Activated T-cell treated with anti-CD3 and anti-CD28 coated beads for 24 hours (primary cell): ENCODE measurements around the gene RAD51B.
A peak's percentile ranks its signal among the peaks of the same experiment; 100 is the strongest.
"Not testable (repeated sequence)": the region's sequence is repeated elsewhere in the genome, so short reads cannot be mapped to it uniquely, and the experiment has no call there.

Experiments used
- DNase-seq: peaks from one replicate; pipeline ENCODE4 v3.0.0-alpha.2; 2020; ENCODE audit warnings: low read depth

RAD51B gene

DNA sequence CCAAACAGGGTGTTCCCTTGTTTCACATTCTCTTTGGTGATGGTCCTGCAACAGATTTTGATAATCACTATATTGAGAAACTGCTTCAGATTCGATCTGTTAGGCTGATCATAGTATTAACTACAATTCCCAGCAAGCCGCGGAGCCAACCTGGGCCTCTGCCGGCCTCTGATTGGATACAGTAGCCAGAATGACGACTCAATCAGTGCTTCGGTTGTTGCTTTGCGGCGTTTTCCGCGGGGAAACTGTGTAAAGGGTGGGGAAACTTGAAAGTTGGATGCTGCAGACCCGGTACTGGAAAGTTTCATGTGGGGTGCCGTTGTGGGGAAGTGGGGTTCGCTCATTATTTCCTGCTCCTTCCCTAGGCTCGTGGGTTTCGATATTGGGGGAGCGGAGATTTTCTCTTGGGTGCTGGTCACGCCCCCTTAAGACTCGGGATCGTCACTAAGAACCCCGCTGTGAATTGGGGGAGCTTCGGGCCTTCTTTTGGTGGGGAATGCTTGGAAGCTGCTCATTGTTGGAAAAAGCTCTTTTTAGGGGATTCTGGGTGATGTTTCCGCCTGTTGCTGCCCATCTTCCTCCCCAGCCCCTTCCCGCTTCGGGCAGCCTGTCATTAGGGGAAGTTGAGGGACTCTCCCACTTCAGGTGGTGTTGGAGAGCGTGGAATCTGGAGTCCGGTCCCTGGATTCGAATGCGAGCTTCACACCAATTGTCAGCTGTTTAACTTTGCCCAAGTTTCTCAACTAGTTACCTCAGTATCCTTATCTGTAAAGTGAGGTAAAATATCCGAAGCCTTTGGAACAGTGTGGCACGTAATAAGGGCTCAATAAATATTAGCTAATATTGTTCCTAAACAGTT lies at the start of gene RAD51B:
Gene RAD51B (plus strand): TSS at position 217 of the 859 bp plus-strand sequence.
- DNase-seq = peak; percentile 82

DNA sequence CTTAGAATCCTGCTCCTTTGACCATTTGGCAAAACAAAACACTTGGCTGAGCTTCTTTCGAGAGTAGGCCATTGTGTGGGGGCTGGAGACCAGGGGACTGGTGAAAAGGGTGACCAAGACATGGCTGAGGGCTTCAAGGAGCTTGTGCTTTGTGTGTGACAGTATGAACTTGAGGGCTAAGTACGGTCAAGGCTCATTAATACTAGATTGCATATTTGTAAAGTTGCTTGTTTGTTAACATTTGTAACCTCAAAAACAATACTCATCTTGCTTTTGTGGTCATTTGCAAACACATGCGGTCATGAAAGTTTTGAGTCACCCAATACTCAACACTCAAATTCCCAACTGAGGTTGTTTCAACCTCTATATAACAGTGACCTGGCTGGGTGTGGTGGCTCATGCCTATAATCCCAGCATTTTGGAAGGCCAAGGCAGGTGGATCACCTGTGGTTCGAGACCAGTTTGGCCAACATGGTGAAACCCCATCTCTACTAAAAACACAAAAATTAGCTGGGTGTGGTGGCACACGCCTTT lies 45.7 kb upstream of the RAD51B start:
- no peak for DNase-seq

DNA sequence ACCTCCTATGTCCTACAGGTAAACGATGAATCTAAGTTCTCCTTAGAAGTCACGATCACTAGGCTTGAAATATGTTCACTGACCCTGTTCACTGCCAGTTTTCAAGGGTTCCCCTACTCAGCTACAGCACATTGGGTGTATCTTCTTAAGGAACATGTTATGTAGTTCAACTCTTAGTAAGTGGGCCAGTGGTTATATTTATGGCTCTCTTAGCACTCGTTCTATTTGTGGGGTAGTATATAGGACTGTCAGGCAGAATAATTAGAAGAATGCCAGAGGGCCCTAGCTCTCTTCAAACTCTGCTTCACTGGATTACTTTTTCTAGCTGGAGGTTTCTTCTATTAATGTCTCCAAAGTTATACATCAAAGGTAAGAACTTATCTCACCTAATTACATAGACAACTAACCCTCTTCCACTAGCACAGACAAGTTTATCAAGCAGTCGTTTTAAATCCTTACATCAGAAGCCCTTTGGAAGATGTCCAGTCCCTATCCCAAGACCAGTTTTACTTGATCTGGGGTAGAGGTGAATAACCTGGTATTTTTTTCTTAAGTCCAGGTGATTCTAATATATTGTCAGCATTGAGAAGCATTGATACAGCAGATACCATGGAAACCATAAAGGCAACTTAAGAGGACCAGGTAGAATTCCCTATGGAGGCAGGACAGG lies 42.8 kb upstream of the RAD51B start:
- DNase-seq = no peak

- DNase-seq = no peak
Measured at GRCh38 chr14:67778792-67779191, 40.8 kb upstream of the RAD51B start.

GRCh38 chr14:67782090-67782489 lies 37.5 kb upstream of the RAD51B start:
- no peak for DNase-seq

GRCh38 chr14:67784244-67784823 lies 35.2 kb upstream of the RAD51B start:
- DNase-seq = no peak

GRCh38 chr14:67785270-67786109 lies 34.1 kb upstream of the RAD51B start:
- no peak for DNase-seq

- DNase-seq = no peak
Measured at GRCh38 chr14:67787673-67788072, 31.9 kb upstream of the RAD51B start.

GRCh38 chr14:67798731-67799130 lies 20.8 kb upstream of the RAD51B start:
- no peak for DNase-seq

DNA sequence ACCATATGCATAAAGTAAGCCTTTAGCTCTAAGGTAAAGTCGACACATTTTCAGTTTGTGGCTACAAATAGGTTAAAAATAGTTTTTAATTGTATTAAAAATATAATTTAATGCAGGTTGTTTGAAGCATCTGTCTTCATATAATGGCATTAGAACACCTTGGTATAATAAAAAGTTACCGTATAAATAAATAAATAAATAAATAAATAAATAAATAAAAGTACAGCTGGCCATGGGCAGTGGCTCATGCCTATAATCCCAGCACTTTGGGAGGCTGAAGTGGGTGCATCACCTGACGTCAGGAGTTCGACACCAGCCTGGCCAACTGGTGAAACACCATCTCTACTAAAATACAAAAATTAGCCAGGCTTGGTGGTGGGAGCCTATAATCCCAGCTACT lies 18.8 kb upstream of the RAD51B start:
- DNase-seq = no peak

- DNase-seq = no peak
Measured at GRCh38 chr14:67806246-67806645, 13.3 kb upstream of the RAD51B start.

DNA sequence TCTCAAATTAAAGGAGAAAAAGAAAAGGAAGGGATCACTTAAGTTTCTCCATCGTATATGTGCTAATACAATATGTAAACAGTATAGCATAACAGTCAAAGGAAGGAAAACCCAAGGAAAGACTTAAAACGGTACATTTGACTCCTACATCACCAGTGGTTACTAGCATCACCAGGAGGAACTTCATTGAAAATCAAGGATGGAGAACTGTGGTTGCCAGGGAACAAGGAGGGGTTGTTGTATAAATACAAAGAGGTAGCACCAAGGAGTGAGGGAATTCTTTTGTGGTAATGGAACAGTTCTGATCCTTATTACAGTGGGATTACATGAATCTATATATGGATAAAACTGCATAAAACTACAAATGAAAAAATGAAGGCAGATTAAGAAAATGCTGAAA lies 4.8 kb upstream of the RAD51B start:
- no peak for DNase-seq

GRCh38 chr14:67815573-67816225 lies 3.9 kb upstream of the RAD51B start:
- no peak for DNase-seq

GRCh38 chr14:67816326-67817002 lies 3.1 kb upstream of the RAD51B start, which contains the start of gene ZFYVE26:
TSS of gene ZFYVE26 (minus strand) at chr14:67816590. CDS start at chr14:67815963, 627 bp downstream.
- DNase-seq = peak; percentile 86

GRCh38 chr14:67817750-67818438 lies 1.7 kb upstream of the RAD51B start:
- DNase-seq = no peak

GRCh38 chr14:67818476-67818875 lies 1.1 kb upstream of the RAD51B start:
- DNase-seq = not testable (repeated sequence)

DNA sequence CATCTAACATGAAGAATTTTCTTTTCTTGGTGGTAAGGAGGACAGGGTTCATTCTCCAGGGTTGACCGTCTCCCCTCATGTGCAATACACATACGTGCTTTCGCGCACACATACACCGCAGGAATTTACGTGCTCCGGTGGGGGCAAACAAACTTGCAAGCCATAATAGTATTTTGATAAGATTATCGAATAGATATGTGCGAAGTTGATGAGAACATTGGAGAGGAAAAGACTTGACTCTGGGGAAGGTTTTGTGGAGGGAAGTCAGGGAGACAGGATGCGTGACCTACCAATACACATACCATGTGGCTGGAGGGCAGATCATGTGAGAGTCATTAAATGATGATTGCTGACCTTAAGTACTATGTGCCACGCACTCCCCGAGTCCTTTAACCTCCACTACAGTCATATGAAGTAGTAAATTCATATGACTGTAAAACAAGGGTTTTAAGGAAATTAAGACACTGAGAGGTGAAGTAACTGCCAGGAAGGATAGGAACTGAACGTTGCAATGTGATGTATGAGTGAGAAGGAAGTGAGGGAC lies 921 bp downstream of the RAD51B start:
- DNase-seq = no peak

DNA sequence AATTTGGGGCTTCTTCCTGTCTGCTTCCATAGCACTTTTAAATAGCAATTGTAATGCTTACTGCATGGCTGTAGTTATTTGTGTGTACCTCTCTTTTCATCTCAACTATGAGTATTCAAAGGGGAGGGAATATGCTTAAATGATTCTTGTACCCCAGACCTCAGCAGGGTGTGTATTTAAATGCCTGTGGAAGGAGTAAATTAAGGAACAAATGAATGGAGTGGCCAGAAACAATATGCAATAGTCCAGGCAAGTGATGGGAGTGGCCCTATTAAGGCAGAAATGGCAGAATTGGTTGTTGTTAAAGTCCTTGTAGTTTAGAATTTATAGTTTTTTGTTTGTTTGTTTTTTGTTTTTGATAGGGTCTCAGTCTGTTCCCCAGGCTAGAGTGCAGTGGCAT lies 1.5 kb downstream of the RAD51B start:
- no peak for DNase-seq

GRCh38 chr14:67831113-67831512 lies 11.5 kb downstream of the RAD51B start:
- no peak for DNase-seq

DNA sequence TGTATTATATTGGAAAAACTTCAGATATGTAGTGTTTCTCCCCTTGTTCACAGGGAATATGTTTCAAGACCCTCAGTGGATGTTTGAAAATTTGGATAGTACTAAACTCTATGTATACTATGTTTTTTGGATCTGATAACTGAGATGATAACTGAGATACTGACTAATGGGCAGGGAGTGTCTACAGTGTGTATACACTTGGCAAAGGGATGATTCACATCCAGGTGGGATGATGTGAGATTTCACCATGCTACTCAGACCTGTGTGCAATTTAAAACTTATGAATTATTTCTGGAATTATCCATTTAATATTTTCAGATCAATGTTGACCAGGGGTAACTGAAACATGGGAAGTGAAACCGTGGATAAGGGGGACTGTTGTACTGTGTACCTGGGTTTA lies 13.8 kb downstream of the RAD51B start:
- DNase-seq = no peak
